Stimulated activated naive B cell treated with anti-CD40 and anti-IgM and Interleukin-4, amounts not matched to agents 10 μg/mL and 1 μg/mL and 100 μg/mL, for 72 hours (primary cell): ENCODE results near the gene KRTAP1-4.
"Not testable (repeated sequence)": the region's sequence is repeated elsewhere in the genome, so short reads cannot be mapped to it uniquely, and the experiment has no call there.

Experiments
- ATAC-seq, 2 donors: fragments of 150-1000 bp; cut with Tn5 transposase; replicated peaks; 2 replicates each; pipeline ENCODE4 v1.10.0; 2021; ENCODE audit warnings: moderate library complexity in 1 of 2
- DNase-seq: peaks from one replicate; pipeline ENCODE4 v3.0.0; 2021
- H3K27ac Mint-ChIP-seq: one replicate; pipeline ENCODE4 v1.8.0; 2022; ENCODE audit warnings: mild to moderate bottlenecking, mixed read lengths
- H3K27me3 Mint-ChIP-seq, 2 donors: one replicate each; pipeline ENCODE4 v1.8.0; 2022; ENCODE audit warnings: mixed read lengths in 2 of 2
- H3K36me3 Mint-ChIP-seq, 2 donors: one replicate each; pipeline ENCODE4 v1.8.0; 2022; ENCODE audit warnings: mixed read lengths in 2 of 2, mild to moderate bottlenecking in 1 of 2
- H3K4me1 Mint-ChIP-seq, 2 donors: one replicate each; pipeline ENCODE4 v1.8.0; 2022; ENCODE audit warnings: mixed read lengths in 2 of 2, mild to moderate bottlenecking in 1 of 2
- H3K4me3 Mint-ChIP-seq, 2 donors: one replicate each; pipeline ENCODE4 v1.8.0; 2022; ENCODE audit warnings: mild to moderate bottlenecking in 2 of 2, mixed read lengths in 2 of 2, moderate library complexity in 1 of 2
- H3K9me3 Mint-ChIP-seq, 2 donors: one replicate each; pipeline ENCODE4 v1.8.0; 2022; ENCODE audit warnings: mixed read lengths in 2 of 2, mild to moderate bottlenecking in 1 of 2

KRTAP1-4 gene

GRCh38 chr17:41029633-41030245 is at the start of gene KRTAP1-4:
TSS of gene KRTAP1-4 (minus strand) at chr17:41030195. CDS start at chr17:41030078, 117 bp downstream.
- DNase-seq (no peak), ATAC-seq (no peak)
- peaks cover 18 to 21% of the 10 kb centered on the region in 2 donors for H3K27me3 Mint-ChIP-seq
- H3K9me3 Mint-ChIP-seq: no peaks in the 10 kb centered on the region
- no peak within 1 kb of the TSS for H3K27ac Mint-ChIP-seq
- H3K36me3 Mint-ChIP-seq: no peaks in the 10 kb centered on the region
- no peak within 1 kb of the TSS for H3K4me3 Mint-ChIP-seq
- H3K4me1 Mint-ChIP-seq: no peaks in the 10 kb centered on the region

GRCh38 chr17:41076788-41077187 is 46.8 kb upstream of the KRTAP1-4 start:
- H3K27ac Mint-ChIP-seq: no peak overlapping the region
- no peak overlapping the region for H3K4me3 Mint-ChIP-seq
- H3K27me3 Mint-ChIP-seq: peaks cover 16 to 28% of the 10 kb centered on the region in 2 donors
- H3K4me1 Mint-ChIP-seq: peaks cover 0 to 5% of the 10 kb centered on the region in 2 donors
- ATAC-seq: no peak
- no peak for DNase-seq
- H3K9me3 Mint-ChIP-seq: peaks cover 0 to 5% of the 10 kb centered on the region in 2 donors
- no peaks in the 10 kb centered on the region for H3K36me3 Mint-ChIP-seq

GRCh38 chr17:41073676-41074075 is 43.7 kb upstream of the KRTAP1-4 start:
- ATAC-seq: no peak
- peaks cover 0 to 7% of the 10 kb centered on the region in 2 donors for H3K4me1 Mint-ChIP-seq
- no peak overlapping the region for H3K27ac Mint-ChIP-seq
- peaks cover 0 to 5% of the 10 kb centered on the region in 2 donors for H3K9me3 Mint-ChIP-seq
- H3K36me3 Mint-ChIP-seq: no peaks in the 10 kb centered on the region
- H3K4me3 Mint-ChIP-seq: no peak overlapping the region
- DNase-seq: no peak
- H3K27me3 Mint-ChIP-seq: peaks cover 11 to 19% of the 10 kb centered on the region in 2 donors

GRCh38 chr17:41071606-41072360 is 41.8 kb upstream of the KRTAP1-4 start:
- Mint-ChIP-seq H3K9me3 (peaks cover 0 to 4% of the 10 kb centered on the region in 2 donors), H3K4me3 (no peak overlapping the region), H3K27ac (no peak overlapping the region), H3K27me3 (peaks cover 11 to 14% of the 10 kb centered on the region in 2 donors), H3K4me1 (peaks cover 0 to 7% of the 10 kb centered on the region in 2 donors), H3K36me3 (no peaks in the 10 kb centered on the region)
- no peak for ATAC-seq
- no peak for DNase-seq

GRCh38 chr17:41069031-41069430 is 39.0 kb upstream of the KRTAP1-4 start:
- DNase-seq: no peak
- no peak for ATAC-seq
- Mint-ChIP-seq H3K27ac (no peak overlapping the region), H3K9me3 (no peaks in the 10 kb centered on the region), H3K27me3 (peaks cover 0 to 4% of the 10 kb centered on the region in 2 donors), H3K4me1 (peaks cover 0 to 5% of the 10 kb centered on the region in 2 donors), H3K36me3 (no peaks in the 10 kb centered on the region), H3K4me3 (no peak overlapping the region)

GRCh38 chr17:41067281-41067680 is 37.3 kb upstream of the KRTAP1-4 start:
- Mint-ChIP-seq H3K4me1 (peaks cover 0 to 5% of the 10 kb centered on the region in 2 donors), H3K4me3 (no peak overlapping the region), H3K36me3 (no peaks in the 10 kb centered on the region), H3K9me3 (no peaks in the 10 kb centered on the region), H3K27ac (no peak overlapping the region), H3K27me3 (peaks cover 0 to 3% of the 10 kb centered on the region in 2 donors)
- ATAC-seq: no peak
- DNase-seq: no peak

- peaks cover 0 to 2% of the 10 kb centered on the region in 2 donors for H3K4me1 Mint-ChIP-seq
- H3K9me3 Mint-ChIP-seq: no peaks in the 10 kb centered on the region
These were observed 36.0 kb upstream of the KRTAP1-4 start, which contains the start of gene KRTAP2-4 for GRCh38 chr17:41065829-41066624. TSS of gene KRTAP2-4 (minus strand) at chr17:41065879. CDS start at chr17:41065845, 34 bp downstream.

GRCh38 chr17:41065016-41065689 is 35.2 kb upstream of the KRTAP1-4 start:
- H3K36me3 Mint-ChIP-seq, DNase-seq, H3K27ac Mint-ChIP-seq, H3K9me3 Mint-ChIP-seq, H3K4me1 Mint-ChIP-seq, H3K4me3 Mint-ChIP-seq, ATAC-seq: not testable (repeated sequence)
- H3K27me3 Mint-ChIP-seq: peaks cover 6 to 13% of the 10 kb centered on the region in 2 donors

More at GRCh38 chr17:41065829-41066624, 36.0 kb upstream of the KRTAP1-4 start, which contains the start of gene KRTAP2-4:
- Mint-ChIP-seq H3K27me3 (peaks cover 0 to 8% of the 10 kb centered on the region in 2 donors), H3K27ac (no peak within 1 kb of the TSS), H3K36me3 (no peaks in the 10 kb centered on the region), H3K4me3 (no peak within 1 kb of the TSS)
- no peak for ATAC-seq
- DNase-seq: no peak

GRCh38 chr17:41064301-41064700 is 34.3 kb upstream of the KRTAP1-4 start:
- H3K27me3 Mint-ChIP-seq: peaks cover 11 to 17% of the 10 kb centered on the region in 2 donors
- ATAC-seq (no peak), DNase-seq (no peak)
- no peak overlapping the region for H3K4me3 Mint-ChIP-seq
- peaks cover 3 to 4% of the 10 kb centered on the region in 2 donors for H3K4me1 Mint-ChIP-seq
- no peaks in the 10 kb centered on the region for H3K9me3 Mint-ChIP-seq
- no peaks in the 10 kb centered on the region for H3K36me3 Mint-ChIP-seq
- H3K27ac Mint-ChIP-seq: no peak overlapping the region

GRCh38 chr17:41063449-41063848 is 33.5 kb upstream of the KRTAP1-4 start:
- Mint-ChIP-seq H3K27me3 (peaks cover 13 to 20% of the 10 kb centered on the region in 2 donors), H3K36me3 (no peaks in the 10 kb centered on the region), H3K27ac (no peak overlapping the region), H3K4me3 (no peak overlapping the region), H3K4me1 (peaks cover 2 to 5% of the 10 kb centered on the region in 2 donors), H3K9me3 (no peaks in the 10 kb centered on the region)
- no peak for ATAC-seq
- DNase-seq: no peak

- Mint-ChIP-seq H3K4me3 (no peak overlapping the region), H3K27me3 (peaks cover 23 to 25% of the 10 kb centered on the region in 2 donors), H3K36me3 (no peaks in the 10 kb centered on the region), H3K4me1 (peaks cover 2 to 5% of the 10 kb centered on the region in 2 donors), H3K27ac (no peak overlapping the region), H3K9me3 (peaks cover 3% of the 10 kb centered on the region in 2 donors)
- no peak for ATAC-seq
- no peak for DNase-seq
These were observed 32.0 kb upstream of the KRTAP1-4 start for GRCh38 chr17:41061964-41062363.

- Mint-ChIP-seq H3K4me1 (peaks cover 2 to 5% of the 10 kb centered on the region in 2 donors), H3K4me3 (no peak within 1 kb of the TSS), H3K27me3 (peaks cover 23 to 25% of the 10 kb centered on the region in 2 donors)
These were observed 30.1 kb upstream of the KRTAP1-4 start, which contains the start of gene KRTAP2-3 for GRCh38 chr17:41060052-41060604. TSS of gene KRTAP2-3 (minus strand) at chr17:41060114. CDS start at chr17:41060050, 64 bp downstream.

GRCh38 chr17:41059276-41060051 is 29.5 kb upstream of the KRTAP1-4 start:
- not testable (repeated sequence) for H3K4me1 Mint-ChIP-seq, H3K4me3 Mint-ChIP-seq, DNase-seq, H3K9me3 Mint-ChIP-seq, ATAC-seq, H3K27ac Mint-ChIP-seq, H3K36me3 Mint-ChIP-seq
- peaks cover 23 to 25% of the 10 kb centered on the region in 2 donors for H3K27me3 Mint-ChIP-seq

More at GRCh38 chr17:41060052-41060604, 30.1 kb upstream of the KRTAP1-4 start, which contains the start of gene KRTAP2-3:
- DNase-seq: no peak
- peaks cover 3% of the 10 kb centered on the region in 2 donors for H3K9me3 Mint-ChIP-seq
- H3K36me3 Mint-ChIP-seq: no peaks in the 10 kb centered on the region
- no peak within 1 kb of the TSS for H3K27ac Mint-ChIP-seq
- ATAC-seq: no peak
